Adipose tissue (tissue), 3 donors: Measurements from ENCODE around the gene VIPAS39. TPM values are rescaled to one million over a fixed set of nuclear protein-coding genes. Genes with fewer than 3 reads are reported as not detected.

ENCODE experiments used
- H3K27ac ChIP-seq: one replicate; pipeline ENCODE4 v1.5.1; 2013; ENCODE audit warnings: low read depth, low read length
- WGBS, 3 donors: extraction: QIAGEN DNeasy Blood & Tissue Kit; methylation state at CpG; one replicate each; pipeline ENCODE4 v1.1.7; 2013; 5-methylcytosine and 5-hydroxymethylcytosine counted together
- polyA plus RNA-seq, 3 donors: library from polyadenylated mRNA; stranded (reverse); fragments of 200-250 nt; gene quantifications; one replicate each; pipeline ENCODE4 v1.2.3, GENCODE V29; 2013
- donor health status: healthy with polysubstance abuse.
- donor health status: Bipolar disorder and iron deficiency.
- donor health status: healthy.

VIPAS39 gene
- 1 to 10 TPM; 7.8 to 9.7 (median 8.5) TPM for polyA plus RNA-seq

GRCh38 chr14:77457522-77458248 lies at the start of gene VIPAS39, which contains the start of gene AHSA1:
VIPAS39 (minus strand) TSS chr14:77457601; CDS start chr14:77454102, 3,499 bp downstream.
AHSA1 (plus strand) TSS chr14:77458093; CDS start chr14:77458190, 97 bp downstream.
- peak within 1 kb of the TSS; percentile 83 for H3K27ac ChIP-seq
- 0 to 1% (median 0%) methylated on average over 50 of the region's 50 CpGs for WGBS, 3 donors

- 71 to 83% (median 71%) methylated on average over 4 of the region's 4 CpGs for WGBS, 3 donors
- H3K27ac ChIP-seq = no peak overlapping the region
Observed at GRCh38 chr14:77505031-77505430, 47.6 kb upstream of the VIPAS39 start.

GRCh38 chr14:77503138-77503537 lies 45.7 kb upstream of the VIPAS39 start:
- WGBS, 3 donors = 97 to 98% (median 97%) methylated on average over 5 of the region's 5 CpGs
- no peak overlapping the region for H3K27ac ChIP-seq

- H3K27ac ChIP-seq = no peak overlapping the region
- 75 to 80% (median 77%) methylated on average over 11 of the region's 11 CpGs for WGBS, 3 donors
Observed at GRCh38 chr14:77502109-77502782, 44.8 kb upstream of the VIPAS39 start.

GRCh38 chr14:77498984-77499527 lies 41.7 kb upstream of the VIPAS39 start:
- no peak overlapping the region for H3K27ac ChIP-seq
- WGBS, 3 donors = 2 to 3% (median 3%) methylated on average over 48 to 53 of the region's 53 CpGs

- WGBS, 3 donors = 2% methylated on average over 80 to 103 of the region's 104 CpGs
Observed at GRCh38 chr14:77498120-77498979, 40.9 kb upstream of the VIPAS39 start, which contains the start of gene ISM2. ISM2 (minus strand) TSS chr14:77498816; CDS start chr14:77498793, 23 bp downstream.

GRCh38 chr14:77495334-77495733 lies 37.9 kb upstream of the VIPAS39 start:
- 42 to 71% (median 60%) methylated on average over 7 of the region's 7 CpGs for WGBS, 3 donors
- H3K27ac ChIP-seq = no peak overlapping the region

More at GRCh38 chr14:77498120-77498979, 40.9 kb upstream of the VIPAS39 start, which contains the start of gene ISM2:
- no peak within 1 kb of the TSS for H3K27ac ChIP-seq

- H3K27ac ChIP-seq = no peak overlapping the region
- WGBS, 3 donors = 92 to 96% (median 93%) methylated on average over 5 of the region's 5 CpGs
Observed at GRCh38 chr14:77491056-77491455, 33.7 kb upstream of the VIPAS39 start.

GRCh38 chr14:77490347-77490986 lies 33.1 kb upstream of the VIPAS39 start:
- no peak overlapping the region for H3K27ac ChIP-seq
- 86 to 87% (median 87%) methylated on average over 8 of the region's 8 CpGs for WGBS, 3 donors

GRCh38 chr14:77489041-77489440 lies 31.6 kb upstream of the VIPAS39 start:
- 87 to 95% (median 92%) methylated on average over 6 of the region's 6 CpGs for WGBS, 3 donors
- no peak overlapping the region for H3K27ac ChIP-seq

- WGBS, 3 donors = 79 to 90% (median 80%) methylated on average over 7 of the region's 7 CpGs
- H3K27ac ChIP-seq = no peak overlapping the region
Observed at GRCh38 chr14:77488558-77488957, 31.2 kb upstream of the VIPAS39 start.

GRCh38 chr14:77485901-77486678 lies 28.7 kb upstream of the VIPAS39 start:
- WGBS, 3 donors = 92 to 94% (median 93%) methylated on average over 7 of the region's 7 CpGs

GRCh38 chr14:77485256-77485655 lies 27.9 kb upstream of the VIPAS39 start:
- WGBS, 3 donors = 94 to 97% (median 96%) methylated on average over 3 of the region's 3 CpGs

More at GRCh38 chr14:77485901-77486678, 28.7 kb upstream of the VIPAS39 start:
- no peak overlapping the region for H3K27ac ChIP-seq

GRCh38 chr14:77482422-77482821 lies 25.0 kb upstream of the VIPAS39 start:
- WGBS, 3 donors = 76 to 79% (median 78%) methylated on average over 8 of the region's 8 CpGs
- no peak overlapping the region for H3K27ac ChIP-seq

More at GRCh38 chr14:77485256-77485655, 27.9 kb upstream of the VIPAS39 start:
- H3K27ac ChIP-seq = no peak overlapping the region

GRCh38 chr14:77478796-77479195 lies 21.4 kb upstream of the VIPAS39 start:
- no peak overlapping the region for H3K27ac ChIP-seq
- WGBS, 3 donors = 71 to 84% (median 72%) methylated on average over 1 of the region's 1 CpG

- WGBS, 3 donors = 89 to 93% (median 91%) methylated on average over 5 of the region's 5 CpGs
- no peak overlapping the region for H3K27ac ChIP-seq
Observed at GRCh38 chr14:77478029-77478428, 20.6 kb upstream of the VIPAS39 start.
